DMS114 treated with DMSO at 0.1 percent for 48 hours (cell line): Measurements from ENCODE around the gene BTBD9.

Experiments used
- DNase-seq: peaks from one replicate; lab custom pipeline; 2025; ENCODE audit not compliant: unreplicated experiment; lab: John Stamatoyannopoulos, UW

The BTBD9 gene

GRCh38 chr6:38212579-38212978 is 427.1 kb downstream of the BTBD9 start:
- DNase-seq, result no peak

GRCh38 chr6:38212116-38212515 is 427.6 kb downstream of the BTBD9 start:
- DNase-seq, result no peak

GRCh38 chr6:38209371-38210260 is 430.1 kb downstream of the BTBD9 start:
- DNase-seq, result no peak

GRCh38 chr6:38208028-38208427 is 431.7 kb downstream of the BTBD9 start:
- DNase-seq, result no peak

GRCh38 chr6:38207375-38207774 is 432.4 kb downstream of the BTBD9 start:
- no peak for DNase-seq

- no peak for DNase-seq
Observed at GRCh38 chr6:38198219-38198618, 441.5 kb downstream of the BTBD9 start.

- no peak for DNase-seq
Observed at GRCh38 chr6:38195113-38195635, 444.6 kb downstream of the BTBD9 start.

- DNase-seq, result no peak
Observed at GRCh38 chr6:38194589-38194988, 445.1 kb downstream of the BTBD9 start.

- no peak for DNase-seq
Observed at GRCh38 chr6:38194282-38194572, 445.5 kb downstream of the BTBD9 start.

GRCh38 chr6:38193481-38194281 is 446.0 kb downstream of the BTBD9 start:
- no peak for DNase-seq

- DNase-seq, result no peak
Observed at GRCh38 chr6:38193051-38193450, 446.7 kb downstream of the BTBD9 start.

GRCh38 chr6:38192487-38192886 is 447.2 kb downstream of the BTBD9 start:
- DNase-seq, result no peak

- DNase-seq, result no peak
Observed at GRCh38 chr6:38192011-38192410, 447.7 kb downstream of the BTBD9 start.

GRCh38 chr6:38191418-38191817 is 448.3 kb downstream of the BTBD9 start:
- no peak for DNase-seq

- DNase-seq, result no peak
Observed at GRCh38 chr6:38188677-38189335, 450.9 kb downstream of the BTBD9 start.

- DNase-seq, result no peak
Observed at GRCh38 chr6:38187811-38188590, 451.7 kb downstream of the BTBD9 start.

- no peak for DNase-seq
Observed at GRCh38 chr6:38187325-38187724, 452.4 kb downstream of the BTBD9 start.

GRCh38 chr6:38185752-38186151 is 454.0 kb downstream of the BTBD9 start:
- DNase-seq, result no peak

- DNase-seq, result no peak
Observed at GRCh38 chr6:38185244-38185643, 454.5 kb downstream of the BTBD9 start.

GRCh38 chr6:38184585-38185080 is 455.1 kb downstream of the BTBD9 start:
- DNase-seq, result no peak
